Ishikawa (cell line): ENCODE measurements around the gene FAM124B.

ENCODE experiments used
- CEBPB ChIP-seq: IDR thresholded peaks from 2 replicates; pipeline ENCODE4 v1.6.1; 2012
- CREB1 ChIP-seq: IDR thresholded peaks from 2 replicates; pipeline ENCODE4 v1.6.1; 2012; ENCODE audit warnings: low read depth
- EGR1 ChIP-seq: IDR thresholded peaks from 2 replicates; pipeline ENCODE4 v1.6.1; 2012
- EP300 ChIP-seq: IDR thresholded peaks from 2 replicates; pipeline ENCODE4 v1.6.1; 2012; ENCODE audit warnings: borderline replicate concordance
- FOXM1 ChIP-seq: IDR thresholded peaks from 2 replicates; pipeline ENCODE4 v1.6.1; 2012; ENCODE audit warnings: low read depth, borderline replicate concordance
- MAX ChIP-seq: IDR thresholded peaks from 2 replicates; pipeline ENCODE4 v1.6.1; 2012
- NFIC ChIP-seq: IDR thresholded peaks from 2 replicates; pipeline ENCODE4 v1.6.1; 2012
- RAD21 ChIP-seq: IDR thresholded peaks from 2 replicates; pipeline ENCODE4 v1.6.1; 2012; ENCODE audit warnings: low read depth
- REST ChIP-seq: IDR thresholded peaks from 2 replicates; pipeline ENCODE4 v1.6.1; 2012; ENCODE audit warnings: low read depth, mild to moderate bottlenecking
- TAF1 ChIP-seq: IDR thresholded peaks from 2 replicates; pipeline ENCODE4 v1.6.1; 2012; ENCODE audit warnings: low read depth, mild to moderate bottlenecking
- TCF12 ChIP-seq: IDR thresholded peaks from 2 replicates; pipeline ENCODE4 v1.6.1; 2012; ENCODE audit warnings: low read depth
- TEAD4 ChIP-seq: IDR thresholded peaks from 2 replicates; pipeline ENCODE4 v1.6.1; 2012
- YY1 ChIP-seq: IDR thresholded peaks from 2 replicates; pipeline ENCODE4 v1.6.1; 2012; ENCODE audit warnings: low read depth
- ZBTB7A ChIP-seq: IDR thresholded peaks from 2 replicates; pipeline ENCODE4 v1.6.1; 2012; ENCODE audit warnings: low read depth
- TF ChIP-seq, protein P1 (sequence below): IDR thresholded peaks from 2 replicates; pipeline ENCODE4 v1.6.1; 2012

The FAM124B gene

DNA sequence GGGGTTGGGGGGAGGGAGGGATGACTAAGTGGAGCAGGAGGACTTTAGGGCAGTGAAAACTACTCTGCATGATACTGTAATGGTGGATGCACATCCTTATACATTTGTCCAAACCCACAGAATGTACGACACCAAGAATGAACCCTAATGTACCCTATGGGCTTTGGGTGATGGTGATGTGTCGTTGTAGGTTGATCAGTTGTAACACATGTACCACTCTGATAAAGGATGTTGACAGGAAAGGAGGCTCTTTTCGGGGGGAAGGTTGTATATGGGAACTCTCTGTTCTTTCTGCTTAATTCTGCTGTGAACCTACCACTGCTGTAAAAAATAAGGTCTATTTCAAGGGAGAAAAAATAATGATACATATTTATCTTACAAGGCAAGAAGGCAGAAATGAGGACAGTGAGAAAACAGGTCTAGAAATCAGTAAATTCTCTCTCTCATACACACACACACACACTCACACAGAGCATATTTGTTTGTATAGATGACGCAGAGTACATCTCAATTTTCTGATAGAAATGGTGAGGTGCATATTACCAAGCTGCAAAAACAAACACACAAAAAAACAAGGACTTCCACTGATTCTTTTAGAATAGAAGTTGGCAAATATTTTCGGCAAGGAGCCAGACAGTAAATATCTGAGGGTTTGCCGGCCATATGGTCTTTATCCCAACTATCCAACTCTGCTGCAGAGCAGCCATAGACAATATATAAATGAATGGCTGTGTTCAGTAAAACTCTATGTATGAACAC, 20.2 kb downstream of the FAM124B start:
- TF ChIP-seq EGR1 (no peak), TEAD4 (no peak)

DNA sequence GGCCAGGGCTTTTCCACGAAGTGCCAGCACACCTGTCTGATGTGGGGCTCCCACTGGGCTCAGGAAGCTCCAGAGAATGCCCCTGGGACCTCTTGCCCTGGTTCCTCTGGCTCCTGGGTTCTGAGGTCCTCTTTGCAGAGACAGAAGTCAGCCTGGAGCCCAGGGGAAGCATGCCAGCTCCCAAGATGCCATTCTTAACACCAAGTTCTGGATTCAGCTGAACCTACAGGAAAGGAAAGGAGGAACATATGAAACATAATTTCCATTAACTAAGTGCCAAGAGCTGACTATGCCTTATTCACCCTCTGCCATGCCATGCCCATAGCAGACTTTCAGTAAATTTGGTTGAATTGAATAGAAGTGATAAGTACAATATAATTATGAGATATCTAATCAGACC, 21.9 kb downstream of the FAM124B start:
- TF ChIP-seq NFIC (no peak), TCF12 (no peak), CEBPB (no peak), CREB1 (no peak), EGR1 (no peak), TEAD4 (no peak), TAF1 (no peak), YY1 (no peak), ZBTB7A (no peak), REST (no peak), MAX (no peak), FOXM1 (no peak), EP300 (no peak), RAD21 (no peak)
- TF ChIP-seq, protein P1, sequence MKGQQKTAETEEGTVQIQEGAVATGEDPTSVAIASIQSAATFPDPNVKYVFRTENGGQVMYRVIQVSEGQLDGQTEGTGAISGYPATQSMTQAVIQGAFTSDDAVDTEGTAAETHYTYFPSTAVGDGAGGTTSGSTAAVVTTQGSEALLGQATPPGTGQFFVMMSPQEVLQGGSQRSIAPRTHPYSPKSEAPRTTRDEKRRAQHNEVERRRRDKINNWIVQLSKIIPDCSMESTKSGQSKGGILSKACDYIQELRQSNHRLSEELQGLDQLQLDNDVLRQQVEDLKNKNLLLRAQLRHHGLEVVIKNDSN: no peak

- TF ChIP-seq YY1 (no peak), REST (no peak), TEAD4 (no peak), CREB1 (no peak), EP300 (no peak)
- TF ChIP-seq, protein P1: no peak
Measured at GRCh38 chr2:224379172-224379571, 22.7 kb downstream of the FAM124B start.

GRCh38 chr2:224378701-224379097, 23.2 kb downstream of the FAM124B start:
- no peak for TF ChIP-seq FOXM1

DNA sequence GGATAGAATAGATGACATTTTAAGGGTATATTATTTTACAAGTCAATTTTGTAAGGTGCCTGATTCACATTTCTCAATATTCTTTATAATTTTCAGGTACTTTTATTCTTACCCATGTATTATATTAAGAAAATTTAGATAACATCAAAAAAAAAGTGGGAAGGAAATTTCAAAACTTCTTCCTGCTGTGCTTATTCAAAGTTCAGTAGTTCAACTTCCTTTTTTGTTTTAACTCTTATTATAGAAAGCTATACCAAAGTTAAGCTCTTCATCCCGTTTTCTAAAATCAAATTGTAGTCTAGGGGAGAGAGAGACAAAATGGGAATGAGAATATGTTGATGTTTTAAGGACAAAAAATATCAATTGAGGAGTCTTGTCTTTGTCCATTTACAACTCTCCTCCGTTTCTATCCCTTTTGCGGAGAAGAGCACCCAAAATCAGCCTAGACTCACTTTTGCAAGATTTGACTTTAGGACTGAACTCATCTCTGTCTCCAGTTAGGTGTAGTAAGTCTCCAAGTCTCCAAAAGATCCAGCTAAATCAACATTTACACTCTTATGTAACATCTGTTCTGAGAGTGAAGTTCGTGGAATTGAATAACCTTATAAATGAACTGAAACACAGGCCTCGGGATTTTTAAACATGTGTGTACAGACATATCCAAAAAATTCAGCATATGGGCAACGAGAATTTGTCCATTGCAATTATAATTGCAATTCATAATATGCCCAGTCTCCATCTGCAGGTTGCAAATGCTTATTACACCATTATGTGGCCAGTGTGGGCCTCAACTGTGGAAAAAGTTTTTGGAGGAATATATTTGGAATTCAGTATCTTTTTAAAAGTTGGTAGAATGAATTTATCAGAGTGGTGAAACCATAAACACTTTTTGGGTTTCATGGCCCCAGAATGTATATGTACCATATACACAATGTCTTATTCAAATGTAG, 23.9 kb downstream of the FAM124B start:
- TF ChIP-seq YY1 (no peak), MAX (no peak), REST (no peak), CEBPB (no peak), EGR1 (no peak), TAF1 (no peak)
